HG02938 (cell line): ENCODE data around the gene ABI1.

Experiments used
- ATAC-seq: cut with Tn5 transposase; IDR thresholded peaks from one replicate; pipeline ENCODE4 v1.9.1; 2021; ENCODE audit warnings: mild to moderate bottlenecking, moderate library complexity; ENCODE audit not compliant: unreplicated experiment

ABI1 gene

DNA sequence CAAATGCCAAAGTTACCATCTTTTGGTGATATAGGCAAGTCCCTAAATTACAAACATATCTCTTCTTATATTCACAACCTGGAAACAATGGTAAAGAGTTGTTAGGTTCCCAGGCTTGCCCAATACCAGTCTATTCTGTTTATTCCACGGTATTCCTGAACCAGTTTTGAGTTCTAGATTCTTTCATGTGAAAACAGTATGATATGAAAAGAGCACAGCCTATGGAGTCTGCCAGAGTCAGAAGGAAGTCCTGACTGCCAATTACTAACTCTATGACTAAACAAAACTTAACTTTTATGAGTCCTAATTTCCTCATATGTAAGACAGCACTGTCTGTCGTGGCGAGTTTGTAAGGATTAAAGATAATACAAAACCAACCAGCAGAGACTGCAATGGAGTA lies 5.6 kb downstream of the ABI1 start:
- ATAC-seq = no peak

DNA sequence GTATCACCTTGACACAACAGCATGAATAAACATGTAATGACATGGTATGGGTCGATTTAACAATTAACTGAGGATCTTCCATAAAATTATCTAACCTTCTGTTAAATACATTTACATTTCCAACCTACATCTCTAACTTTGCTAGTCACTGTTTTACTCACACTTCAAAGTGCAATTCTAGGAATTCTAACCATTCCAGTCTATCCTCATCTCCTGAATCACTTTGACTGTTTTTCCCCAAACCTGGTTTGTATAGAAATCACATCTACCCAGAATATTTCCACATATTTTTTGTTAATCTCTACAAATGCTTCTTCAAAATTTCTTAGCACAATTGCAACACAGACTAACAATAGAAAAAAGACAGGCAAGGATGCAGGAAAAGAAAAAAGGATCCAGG lies 6.2 kb downstream of the ABI1 start:
- ATAC-seq = no peak

DNA sequence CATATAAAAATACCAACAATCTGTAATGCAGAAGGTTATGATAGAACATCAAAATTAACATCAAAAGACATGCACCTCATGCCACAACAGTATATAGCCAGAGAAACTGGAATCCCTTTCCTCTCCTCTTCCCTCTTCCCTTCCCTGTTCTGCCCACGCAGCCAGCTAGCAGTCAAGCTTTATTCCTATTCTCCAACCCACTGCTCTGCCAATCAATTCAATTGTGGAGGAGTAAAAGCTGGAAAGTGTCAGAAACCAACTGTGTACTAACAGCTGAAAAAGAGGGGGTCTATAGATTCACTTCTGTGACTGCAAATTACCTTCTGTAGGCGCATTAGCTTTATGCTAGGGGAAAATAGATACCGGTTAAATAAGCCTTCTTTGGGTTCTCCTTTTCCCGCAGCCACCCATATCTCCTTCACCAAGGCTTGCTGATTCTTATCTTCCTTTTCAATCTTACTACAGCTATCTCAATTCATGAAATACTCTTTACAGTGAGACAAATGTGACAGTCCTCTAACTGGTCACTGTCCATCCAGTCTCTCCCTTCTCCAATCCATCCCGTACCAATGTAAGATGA lies 16.3 kb downstream of the ABI1 start:
- no peak for ATAC-seq

DNA sequence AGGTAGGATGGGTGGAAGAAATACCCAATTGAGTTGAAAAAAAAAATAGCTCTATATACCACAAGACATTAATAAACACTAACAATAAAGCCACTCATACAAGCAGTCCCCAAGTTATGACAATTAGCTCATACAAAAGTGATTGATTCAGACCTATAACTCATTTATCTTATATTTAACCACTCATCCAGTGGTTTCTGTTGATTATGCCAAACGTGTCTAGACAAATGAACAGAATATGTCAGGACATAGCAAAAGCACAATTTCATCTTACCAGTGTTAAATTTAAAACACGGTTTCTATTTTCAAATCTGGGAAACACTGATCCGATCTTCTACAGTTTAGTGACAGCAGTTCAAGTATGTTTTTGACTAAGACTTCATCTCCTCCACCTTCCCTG lies 17.0 kb downstream of the ABI1 start:
- ATAC-seq = no peak

DNA sequence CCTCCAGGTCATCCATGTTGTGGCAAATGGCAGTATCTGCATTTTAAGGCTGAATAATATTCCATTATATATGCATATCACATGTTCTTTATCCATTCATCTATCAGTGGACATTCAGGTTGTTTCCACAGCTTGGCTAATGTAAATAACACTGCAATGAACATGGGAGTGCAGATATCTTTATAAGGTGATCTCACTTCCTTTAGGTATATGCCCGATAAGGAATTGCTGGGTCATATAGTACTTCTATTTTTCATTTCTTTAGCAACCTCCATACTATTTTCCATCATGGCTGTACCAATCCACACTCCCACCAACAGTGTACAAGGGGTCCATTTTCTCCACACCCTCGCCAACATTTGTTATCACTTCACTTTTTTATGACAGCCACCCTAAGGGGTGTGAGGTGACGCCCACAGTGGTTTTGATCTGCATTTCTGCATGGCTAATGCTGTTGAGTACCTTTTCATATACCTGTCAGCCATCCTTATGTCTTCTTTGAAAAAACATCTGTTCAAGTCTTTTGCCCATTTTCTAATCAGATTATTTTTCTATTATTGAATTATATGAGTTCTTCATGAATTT lies 18.9 kb downstream of the ABI1 start:
- ATAC-seq = no peak

DNA sequence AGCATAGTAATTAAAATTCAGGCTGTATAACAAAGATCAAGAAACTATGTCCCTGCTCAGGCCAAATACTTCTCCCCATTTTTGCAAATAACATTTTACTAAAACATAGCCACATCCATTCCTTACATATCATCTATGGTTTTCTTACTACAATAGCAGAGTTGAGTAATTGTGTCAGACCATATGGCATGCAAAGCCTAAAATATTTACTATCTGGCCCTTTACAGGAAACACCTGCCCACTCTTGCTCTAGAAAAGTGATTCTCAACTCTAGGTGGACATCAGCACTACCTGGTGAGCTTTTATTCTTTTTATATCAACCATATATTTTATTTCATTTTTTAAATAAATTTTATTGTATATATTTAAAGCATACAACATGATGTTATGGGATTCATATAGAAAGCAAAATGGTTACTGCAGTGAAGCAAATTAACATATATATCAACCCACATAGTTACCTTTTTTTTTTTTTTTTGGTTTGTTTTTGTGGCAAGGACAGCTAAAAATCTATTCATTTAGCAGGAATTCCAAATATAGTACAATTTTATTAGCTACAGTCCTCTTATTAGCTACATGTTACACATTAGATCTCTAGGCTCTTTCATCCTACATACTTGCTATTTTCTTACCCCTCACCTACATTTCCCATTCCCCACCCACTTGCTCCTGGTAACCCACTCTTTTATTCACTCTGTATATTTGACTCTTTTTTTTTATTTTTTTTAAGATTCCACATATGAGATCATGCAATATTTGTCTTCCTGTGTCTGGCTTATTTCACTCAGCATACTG lies 19.6 kb downstream of the ABI1 start:
- peak; percentile 47 for ATAC-seq

DNA sequence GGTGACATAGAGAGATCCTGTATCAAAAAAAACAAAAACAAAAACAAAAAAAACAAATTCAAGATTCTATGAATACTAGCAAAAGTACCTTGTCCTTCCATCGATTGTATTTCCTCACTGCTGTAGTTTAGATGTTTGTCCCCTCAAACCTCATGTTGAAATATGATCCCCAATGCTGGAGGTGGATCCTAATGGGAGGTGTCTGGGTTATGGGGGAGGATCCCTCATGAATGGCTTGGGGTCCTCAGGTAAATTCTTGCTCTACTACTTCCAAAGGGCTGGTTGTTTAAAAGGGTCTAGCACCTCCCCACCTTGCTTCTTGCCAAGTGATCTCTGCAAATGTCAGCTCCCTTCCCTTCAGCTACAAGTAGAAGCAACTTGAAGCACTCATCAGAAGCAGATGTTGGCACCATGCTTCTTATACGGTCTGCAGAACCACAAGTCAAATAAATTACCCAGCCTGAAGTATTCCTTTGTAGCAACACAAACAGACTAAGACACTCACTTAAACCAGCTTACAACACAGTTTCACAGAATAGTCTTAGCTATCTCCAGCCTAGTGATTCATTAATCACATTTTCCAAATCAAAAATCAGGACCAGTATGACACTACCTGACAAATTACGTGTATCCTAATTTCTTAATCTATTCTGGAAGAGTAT lies 20.7 kb downstream of the ABI1 start:
- ATAC-seq = no peak

DNA sequence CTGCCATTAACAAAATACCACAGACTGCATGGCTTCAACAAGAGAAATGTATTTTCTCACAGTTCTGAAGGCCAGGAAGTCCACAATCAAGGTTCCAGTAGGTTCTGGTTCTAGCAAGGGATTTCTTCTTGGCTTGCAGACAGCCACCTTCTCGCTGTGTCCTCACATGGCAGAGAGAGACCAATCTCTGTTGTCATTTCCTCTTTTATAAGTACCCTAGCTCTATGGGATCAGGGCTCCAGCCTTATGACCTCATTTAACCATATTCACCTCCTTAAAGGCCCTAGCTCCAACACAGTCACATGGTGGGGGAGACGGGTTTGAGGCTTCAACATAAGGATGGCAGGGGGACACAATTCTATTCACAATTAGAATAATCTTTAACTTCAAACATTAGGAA lies 23.6 kb downstream of the ABI1 start:
- ATAC-seq = no peak

DNA sequence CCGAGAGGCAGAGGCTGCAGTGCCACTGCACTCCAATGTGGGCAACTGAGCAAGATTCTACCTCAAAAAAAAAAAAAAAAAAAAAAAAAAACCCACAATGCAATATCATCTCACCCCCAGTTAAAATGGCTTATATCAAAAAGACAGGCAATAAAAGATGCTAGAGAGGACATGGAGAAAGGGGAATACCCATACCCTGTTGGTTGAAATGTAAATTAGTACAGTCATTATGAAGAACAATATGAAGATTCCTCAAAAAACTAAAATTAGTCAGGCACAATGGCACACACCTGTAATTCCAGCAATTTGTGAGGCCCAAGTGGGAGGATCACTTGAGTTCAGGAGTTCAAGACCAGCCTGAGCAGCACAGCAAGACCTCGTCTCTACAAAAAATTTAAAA lies 25.7 kb downstream of the ABI1 start:
- no peak for ATAC-seq

DNA sequence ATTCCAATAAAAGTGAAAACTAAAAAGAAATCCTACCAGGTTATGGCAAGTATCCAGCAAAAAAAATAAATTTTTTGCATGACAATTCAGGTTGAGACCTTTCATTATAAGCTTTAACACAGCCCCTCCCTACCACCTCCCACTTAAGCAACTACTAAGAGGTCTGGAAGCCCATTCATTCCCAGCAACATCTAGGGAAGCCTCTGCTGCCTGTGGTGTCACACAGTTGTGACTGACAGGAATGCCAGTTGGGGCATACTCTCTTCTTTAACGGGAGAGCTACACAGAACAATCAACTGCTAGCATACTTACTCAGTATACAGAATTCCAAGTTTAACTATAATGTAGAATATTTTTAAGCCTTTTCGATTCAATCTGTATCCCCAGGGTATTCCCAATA lies 27.8 kb downstream of the ABI1 start:
- ATAC-seq = no peak

DNA sequence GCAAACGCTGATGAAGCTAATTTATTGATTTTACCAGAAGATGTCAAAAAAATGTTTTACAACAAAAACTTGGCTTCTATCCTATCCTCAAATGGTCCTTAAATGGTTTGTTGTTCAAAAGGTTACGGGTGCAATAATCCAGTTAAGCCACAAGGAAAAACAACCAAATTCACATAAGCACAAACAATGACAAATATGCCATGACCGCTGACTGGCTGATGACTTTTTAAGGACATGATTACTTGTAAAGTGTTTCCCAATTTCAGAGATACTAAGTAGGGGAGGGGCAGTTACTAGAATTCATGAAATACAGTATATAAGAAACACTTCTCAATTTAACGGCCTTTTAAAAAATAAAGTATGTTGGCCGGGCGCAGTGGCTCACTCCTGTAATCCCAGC lies 28.8 kb downstream of the ABI1 start:
- ATAC-seq = no peak

DNA sequence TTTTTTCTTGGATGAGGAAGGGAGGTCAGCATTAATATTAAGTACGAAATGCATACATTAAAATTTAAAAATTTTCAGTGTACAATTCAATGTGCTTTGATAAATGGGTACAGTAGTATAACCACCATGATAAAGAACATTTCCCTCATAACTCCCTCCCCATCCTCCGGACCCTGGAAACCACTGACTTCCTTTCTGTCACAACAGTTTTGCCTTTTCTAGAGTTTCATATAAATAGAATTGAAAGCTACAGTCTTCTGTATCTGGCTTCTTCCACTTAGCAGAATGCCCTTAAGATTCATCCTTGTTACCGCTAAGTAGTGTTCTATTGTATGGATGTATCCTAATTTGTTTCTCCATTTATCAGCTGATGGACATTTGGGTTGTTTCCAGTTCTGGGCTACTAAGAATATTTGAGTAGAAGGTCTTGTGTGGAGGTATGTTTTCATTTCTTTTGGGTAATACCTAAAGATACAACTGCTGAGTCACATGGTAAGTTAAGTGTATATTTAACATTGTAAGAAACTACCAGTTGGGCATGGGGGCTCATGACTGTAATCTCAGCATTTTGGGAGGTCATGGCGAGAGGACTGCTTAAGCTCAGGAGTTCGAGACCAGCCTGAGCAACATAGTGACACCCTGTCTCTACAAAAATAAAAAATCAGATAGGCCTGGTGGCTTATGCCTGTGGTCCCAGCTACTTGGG lies 30.8 kb downstream of the ABI1 start:
- ATAC-seq = no peak

DNA sequence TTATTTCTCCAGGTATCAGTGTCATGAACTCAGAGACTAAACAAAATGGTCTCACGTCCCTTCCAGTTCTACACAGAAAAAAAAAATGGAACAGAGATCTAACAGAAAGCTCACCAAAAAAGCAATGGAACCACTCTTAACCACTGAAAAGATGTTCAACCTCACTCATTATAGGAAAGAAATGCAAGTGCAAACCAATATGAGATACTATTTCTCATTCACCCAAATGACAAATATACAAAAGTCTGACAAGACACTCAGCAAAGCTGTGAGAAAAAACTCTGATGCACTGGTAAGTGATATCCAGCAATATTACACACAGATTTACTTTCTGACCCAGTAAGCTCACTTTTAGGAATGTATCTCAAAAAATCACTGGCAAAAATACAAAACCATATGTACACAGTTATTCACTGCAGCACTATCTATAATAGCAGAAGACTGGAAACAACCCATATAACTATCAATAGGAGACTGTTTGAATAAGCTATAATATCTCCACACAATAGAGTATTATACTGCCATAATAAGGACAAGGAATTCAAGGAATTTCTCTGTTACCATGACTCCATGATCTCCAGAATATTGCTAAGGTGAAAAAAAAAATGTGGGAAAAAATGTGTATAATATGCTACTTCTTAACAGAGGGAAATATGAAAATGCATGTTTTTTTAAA lies 36.6 kb downstream of the ABI1 start:
- ATAC-seq = no peak

DNA sequence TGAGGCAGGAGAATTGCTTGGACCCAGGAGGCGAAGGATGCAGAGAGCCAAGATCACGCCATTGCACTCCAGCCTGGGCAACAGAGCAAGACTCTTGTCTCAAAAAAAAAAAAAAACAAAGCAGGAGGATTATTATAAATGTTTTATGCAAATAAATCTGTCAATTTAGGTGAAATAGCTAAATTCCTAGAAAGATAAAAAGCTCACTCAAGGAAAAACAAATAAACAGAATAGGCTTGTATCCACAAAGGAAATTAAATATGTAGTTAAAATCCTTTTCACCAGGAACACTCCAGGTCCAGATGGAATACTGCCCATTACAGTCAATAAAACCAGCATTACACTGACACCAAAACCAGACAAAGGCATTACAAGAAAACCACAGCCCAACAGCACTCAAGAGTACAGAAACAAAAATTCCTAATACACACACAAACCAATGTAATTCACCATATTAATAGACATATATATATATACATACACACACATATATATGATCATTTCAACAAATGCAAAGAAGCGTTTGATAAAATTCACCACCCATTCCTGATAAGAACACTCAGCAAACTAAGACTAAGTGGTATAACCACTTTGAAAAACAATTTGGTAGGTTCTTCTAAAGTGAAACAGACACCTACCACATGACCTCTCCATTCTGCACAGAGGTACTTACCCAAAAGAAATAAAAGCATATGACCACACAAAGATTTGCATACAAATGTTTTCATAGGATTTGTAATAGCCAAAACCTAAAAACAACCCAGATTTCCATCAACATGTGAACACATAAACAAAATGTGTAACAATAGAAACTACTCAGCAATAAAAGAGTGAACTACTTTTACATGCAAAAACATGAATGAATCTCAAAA lies 38.8 kb downstream of the ABI1 start:
- no peak for ATAC-seq

DNA sequence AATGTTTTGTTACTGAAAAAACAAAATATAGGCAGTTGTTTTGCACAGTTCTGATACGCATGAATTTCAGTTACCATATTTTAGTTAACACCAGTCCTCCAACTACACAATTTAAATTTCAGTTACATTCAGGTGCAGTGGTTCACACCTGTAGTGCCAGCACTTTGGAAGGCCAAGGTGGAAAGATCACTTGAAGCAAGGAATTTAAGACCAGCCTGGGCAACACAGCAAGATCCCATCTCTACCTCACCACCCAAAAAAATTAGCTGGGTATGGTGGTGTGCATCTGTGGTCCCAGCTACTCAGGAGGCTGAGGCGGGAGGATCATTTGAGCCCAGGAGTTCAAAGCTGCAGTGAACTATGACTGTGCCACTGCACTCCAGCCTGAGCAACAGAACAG lies 45.3 kb downstream of the ABI1 start:
- ATAC-seq = no peak

DNA sequence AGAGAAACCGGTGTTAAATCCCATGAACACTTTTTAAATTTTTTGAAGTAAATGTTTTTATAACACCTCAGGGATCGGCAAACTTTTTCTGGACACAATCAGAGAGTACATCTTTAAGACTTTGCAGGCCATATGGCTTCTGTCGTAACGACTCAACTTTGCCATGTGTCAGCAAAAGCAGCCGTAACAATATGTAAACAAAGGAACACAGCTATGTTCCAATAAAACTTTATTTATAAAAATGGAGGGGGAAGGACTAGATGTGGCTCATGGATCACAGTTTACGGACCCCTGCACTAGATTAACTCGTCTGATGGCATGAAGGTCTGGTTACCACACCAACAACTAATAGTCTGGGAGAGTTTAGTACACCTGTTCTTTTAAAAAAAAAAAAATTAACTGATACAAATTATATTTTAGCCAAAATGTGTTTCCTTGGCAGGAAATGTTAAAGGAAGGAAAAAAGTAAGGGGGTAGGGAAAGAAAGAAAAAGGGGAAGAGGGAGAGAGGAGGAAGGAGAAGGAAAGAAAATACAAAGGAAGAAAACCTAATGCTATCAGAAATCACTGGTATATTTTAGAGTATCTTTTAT lies 50.2 kb downstream of the ABI1 start:
- ATAC-seq = no peak

DNA sequence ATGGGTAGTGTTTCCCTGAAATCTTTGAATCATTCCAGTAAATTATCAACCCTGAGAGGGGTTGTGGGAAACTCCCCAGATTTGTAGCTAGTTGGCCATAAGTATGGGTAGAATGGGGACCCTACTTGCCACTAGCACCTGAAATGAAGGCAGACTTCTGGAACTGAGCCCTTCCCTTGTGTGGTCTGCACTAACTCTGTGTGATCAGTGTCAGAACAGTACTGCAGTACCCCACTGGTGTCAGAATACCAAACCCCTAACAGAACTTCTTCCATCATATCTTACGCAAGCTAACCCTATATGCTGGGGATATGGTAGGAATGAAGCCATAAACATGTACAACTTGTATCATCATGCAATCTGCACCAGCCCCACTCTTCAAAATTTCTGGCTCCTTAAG lies 50.8 kb downstream of the ABI1 start:
- ATAC-seq = no peak

DNA sequence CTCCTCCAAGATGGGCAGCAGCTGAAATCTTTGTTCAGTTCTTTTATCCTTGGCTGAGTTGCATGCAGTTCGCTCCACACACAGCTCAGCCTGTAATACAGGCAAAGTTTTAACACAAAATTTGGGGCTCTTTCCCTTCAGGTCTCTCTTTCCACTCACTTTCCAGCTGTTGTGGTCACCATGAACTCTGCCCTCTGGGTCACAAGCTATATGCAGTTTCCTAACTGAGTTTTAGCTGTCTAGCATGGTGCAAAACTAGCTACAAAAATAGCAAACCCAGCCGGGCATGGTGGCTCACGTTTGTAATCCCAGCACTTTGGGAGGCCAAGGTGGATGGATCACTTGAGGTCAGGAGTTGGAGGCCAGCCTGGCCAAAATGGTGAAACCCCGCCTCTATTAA lies 53.2 kb downstream of the ABI1 start:
- ATAC-seq = no peak

DNA sequence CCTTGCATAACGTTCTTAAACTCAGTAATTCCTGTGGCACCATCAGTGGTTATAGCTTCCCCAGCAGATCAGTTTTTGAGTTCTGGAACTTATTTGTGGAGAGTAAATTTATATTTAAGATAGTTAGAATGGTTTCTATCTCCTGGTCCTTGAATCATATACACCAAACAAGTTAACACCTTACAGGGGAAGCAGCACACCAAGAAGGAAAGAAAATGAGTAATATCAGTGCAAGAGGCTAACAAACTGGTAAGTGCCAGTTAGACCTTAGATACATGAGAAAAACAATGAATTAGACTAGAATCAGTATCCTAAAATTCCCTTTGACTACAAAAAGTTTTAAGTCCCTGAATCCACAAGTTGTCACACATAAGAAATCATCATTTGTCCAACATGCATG lies 54.2 kb downstream of the ABI1 start:
- ATAC-seq = no peak
